NCI-H2029 treated with DMSO at 0.1 percent for 48 hours (cell line): ENCODE data around the gene TLK1.

Experiments used
- DNase-seq: peaks from one replicate; lab custom pipeline; 2025; lab: John Stamatoyannopoulos, UW

The TLK1 gene

DNA sequence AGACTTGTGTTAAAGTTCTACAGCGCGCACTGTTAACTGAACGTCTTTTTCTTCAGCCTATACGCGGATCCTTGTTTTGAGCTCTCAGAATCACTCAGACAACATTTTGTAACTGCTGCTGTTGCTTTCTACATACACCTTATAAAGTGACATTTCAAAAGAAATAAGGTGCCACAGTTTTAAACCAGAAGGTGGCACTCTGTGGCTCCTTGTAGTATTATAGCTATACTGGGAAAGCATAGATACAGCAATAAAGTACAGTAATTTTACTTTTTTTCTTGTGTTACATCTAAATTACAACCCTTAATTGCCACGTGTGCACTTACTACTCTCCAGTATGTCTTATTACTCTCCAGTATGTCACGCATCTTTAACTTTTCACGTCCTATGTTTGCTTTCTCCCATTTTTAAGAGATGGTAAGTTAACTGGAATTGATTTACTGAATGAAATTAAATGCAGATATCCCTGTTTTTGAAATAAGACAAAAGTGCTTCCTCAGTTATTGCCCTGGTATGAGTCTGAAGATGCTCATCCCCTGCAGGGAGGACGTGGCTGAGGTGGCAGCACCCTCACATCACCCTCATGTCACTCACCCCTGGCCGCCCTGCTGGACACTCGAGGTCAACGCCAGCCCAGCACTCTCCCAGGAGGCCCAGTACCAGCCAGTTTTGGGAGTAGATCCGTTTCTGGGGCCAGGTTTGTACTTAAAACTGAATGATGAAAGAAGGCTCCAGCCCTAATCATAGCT lies 193.9 kb downstream of the TLK1 start:
- no peak for DNase-seq

DNA sequence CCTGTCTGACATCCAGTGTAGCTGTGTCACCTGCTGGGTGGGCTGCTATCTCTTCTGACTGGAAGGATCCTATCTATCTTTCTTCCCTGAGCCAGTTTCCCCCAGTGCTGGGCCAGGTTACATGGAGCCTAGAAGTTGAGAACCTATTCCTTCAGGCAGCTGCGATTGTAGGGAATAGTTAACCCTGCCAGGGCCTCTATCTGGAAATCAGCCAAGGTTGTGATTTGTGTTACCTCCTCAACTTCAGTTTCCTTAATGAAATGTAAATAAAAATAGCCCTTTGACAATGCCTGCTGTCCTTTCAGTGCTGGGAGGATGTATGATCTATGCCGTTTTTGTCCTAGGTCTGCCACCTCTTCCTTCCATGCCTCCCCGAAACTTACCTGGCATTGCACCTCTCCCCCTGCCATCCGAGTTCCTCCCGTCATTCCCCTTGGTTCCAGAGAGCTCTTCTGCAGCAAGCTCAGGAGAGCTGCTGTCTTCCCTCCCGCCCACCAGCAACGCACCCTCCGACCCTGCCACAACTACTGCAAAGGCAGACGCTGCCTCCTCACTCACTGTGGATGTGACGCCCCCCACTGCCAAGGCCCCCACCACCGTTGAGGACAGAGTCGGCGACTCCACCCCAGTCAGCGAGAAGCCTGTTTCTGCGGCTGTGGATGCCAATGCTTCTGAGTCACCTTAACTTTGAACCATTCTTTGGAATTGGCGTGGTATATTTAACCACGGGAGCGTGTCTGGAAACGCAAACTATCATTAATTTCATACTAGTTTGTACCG lies 195.1 kb downstream of the TLK1 start:
- DNase-seq, result no peak

DNA sequence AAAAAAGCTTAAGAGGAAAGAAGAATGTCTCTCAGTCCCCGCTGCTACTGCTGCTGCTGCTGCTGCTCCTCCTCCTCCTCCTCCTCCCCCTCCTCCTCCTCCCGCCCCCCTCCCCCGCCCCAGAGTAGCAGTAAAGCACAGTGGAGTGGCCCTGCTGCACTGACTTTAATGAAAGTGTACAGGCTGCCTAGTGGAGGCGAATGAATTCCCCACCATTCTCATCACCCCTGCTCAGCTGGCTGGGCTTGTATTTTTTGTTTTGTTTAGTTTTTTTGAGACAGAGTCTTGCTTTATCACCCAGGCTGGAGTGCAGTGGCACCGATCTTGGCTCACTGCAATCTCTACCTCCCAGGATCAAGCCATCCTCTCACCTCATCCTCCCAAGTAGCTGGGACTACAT lies 197.3 kb downstream of the TLK1 start:
- DNase-seq, result no peak

DNA sequence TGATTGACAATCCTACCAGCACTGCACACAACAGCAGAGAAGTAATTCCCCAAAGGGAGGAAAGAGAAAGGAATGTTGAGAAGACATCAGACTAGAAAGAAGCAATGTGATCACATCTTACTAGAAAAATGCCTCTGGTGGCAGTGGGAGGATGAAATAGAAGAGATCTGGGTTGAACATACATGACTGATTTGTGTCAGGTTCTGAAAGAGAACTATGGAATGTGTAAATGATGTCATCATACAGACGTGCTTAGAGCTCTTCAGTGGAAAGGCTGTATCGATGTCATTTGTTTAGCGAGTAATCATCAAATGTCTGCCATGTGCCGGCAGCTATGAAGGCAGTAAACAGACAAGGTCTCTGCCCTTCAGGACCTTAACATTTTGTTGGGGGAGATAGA lies 206.8 kb downstream of the TLK1 start:
- DNase-seq, result no peak

DNA sequence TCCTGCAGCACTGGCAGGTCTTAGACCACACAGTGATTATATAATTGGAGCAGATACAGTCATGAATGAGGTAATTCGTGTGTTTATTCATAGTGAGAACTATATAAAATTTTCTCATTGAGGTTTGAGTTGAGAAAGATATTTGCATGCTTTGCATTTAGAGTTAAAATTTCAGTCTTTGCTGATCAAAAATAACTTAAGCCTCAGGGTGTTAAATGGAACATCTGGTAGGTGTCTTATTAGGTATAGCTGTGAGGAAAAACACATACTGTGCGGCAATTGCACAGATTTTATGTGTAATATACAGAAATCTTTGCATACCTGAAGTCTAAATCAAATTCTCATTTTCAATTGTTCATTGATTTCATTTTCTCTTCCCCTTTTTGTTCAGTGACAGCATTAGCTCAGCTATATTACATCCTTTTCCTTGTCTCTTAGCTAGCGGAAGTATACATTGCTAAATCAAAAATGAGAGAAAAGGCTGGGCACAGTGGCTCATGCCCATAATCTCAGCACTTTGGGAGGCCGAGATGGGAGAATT lies 210.4 kb downstream of the TLK1 start:
- DNase-seq, result no peak

DNA sequence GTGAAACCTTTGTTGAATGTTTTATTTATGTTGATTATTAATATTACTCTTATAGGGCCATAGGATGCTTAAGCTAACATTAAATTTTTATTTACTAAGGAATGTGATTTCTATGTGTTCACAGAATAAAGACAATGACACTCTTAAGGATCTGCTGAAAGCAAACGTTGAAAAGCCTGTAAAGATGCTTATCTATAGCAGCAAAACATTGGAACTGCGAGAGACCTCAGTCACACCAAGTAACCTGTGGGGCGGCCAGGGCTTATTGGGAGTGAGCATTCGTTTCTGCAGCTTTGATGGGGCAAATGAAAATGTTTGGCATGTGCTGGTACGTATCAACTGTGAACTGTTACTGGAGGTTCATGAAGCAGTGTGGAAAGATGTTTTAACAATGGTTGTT lies 211.3 kb downstream of the TLK1 start:
- no peak for DNase-seq

DNA sequence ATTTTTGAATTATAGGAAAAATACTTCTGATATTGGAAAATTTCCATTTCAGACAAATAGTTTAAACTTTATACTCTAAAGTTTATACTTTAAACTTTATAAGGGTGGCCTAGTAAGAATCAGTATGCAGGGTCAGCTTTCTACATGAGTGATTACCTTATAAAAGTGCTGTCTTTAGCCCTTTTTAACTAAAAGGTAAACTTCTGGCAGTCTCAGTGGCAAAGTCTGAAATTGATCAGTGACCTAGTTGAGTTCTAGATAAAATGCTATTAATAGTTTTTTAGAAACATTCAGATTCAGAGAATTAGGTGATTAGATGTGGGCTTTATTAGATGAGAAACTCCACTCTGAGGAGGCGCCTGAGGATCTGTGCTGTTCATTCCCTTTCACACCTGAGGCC lies 216.1 kb downstream of the TLK1 start:
- no peak for DNase-seq

DNA sequence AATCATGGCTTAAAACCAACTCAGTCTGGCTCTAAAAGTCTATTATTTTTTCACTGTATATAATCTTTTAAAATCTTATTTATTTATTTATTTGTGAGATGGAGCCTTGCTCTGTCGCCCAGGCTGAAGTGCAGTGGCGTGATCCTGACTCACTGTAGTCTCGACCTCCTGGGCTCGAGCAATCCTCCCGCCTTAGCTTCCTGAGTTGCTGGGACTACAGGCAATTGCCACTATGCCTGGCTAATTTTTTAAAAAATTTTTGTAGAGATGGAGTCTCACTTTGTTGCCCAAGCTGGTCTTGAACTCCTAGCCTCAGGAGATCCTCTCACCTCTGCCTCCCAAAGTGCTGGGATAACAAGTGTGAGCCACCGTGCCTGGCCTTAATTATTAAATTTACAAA lies 217.1 kb downstream of the TLK1 start:
- DNase-seq, result no peak

DNA sequence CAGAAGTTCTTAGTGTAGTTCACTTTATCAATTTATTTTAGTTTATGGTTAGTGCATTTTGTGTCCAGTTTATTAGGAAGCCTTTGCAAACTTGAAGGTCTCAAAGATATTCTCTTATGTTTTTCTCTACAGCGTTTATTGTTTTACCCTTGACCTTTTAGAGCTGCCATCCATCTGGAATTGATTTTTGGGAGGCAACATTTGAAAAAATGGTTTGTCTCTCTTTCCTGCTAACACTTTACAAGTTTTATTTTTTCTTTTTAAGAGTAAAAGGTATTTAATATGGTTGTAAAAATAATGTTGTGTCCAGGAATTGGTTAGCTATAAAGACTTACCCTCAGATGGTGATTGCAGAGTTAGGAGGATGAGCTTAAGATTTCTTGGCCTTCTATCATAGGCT lies 217.7 kb downstream of the TLK1 start:
- no peak for DNase-seq

DNA sequence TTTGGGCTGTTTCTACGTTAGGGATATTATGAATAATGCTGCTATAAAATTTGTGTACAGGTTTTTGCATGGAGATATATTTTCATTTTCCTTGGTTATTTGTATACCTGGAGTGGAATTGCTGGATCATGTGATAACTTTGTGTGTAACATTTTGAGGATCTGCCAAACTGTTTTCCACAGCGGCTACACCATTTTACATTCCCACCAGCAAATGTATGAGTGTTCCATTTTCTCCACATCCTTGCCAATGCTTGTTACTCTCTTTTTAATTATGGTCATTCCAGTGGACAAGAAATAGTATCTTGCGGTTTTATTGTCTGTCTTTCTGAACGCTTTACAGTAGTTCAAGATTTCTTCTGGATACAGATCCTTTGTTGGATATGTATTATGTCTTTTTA lies 218.1 kb downstream of the TLK1 start:
- DNase-seq, result no peak
